Measurements from ENCODE around the gene ANKRD6. TPM values are rescaled to one million over a fixed set of nuclear protein-coding genes. Genes with fewer than 3 reads are reported as not detected.
"Not testable (repeated sequence)": the region's sequence is repeated elsewhere in the genome, so short reads cannot be mapped to it uniquely, and the experiment has no call there.

Gene ANKRD6
- total RNA-seq, 1 donor from 2014 or later = 2.2 TPM

GRCh38 chr6:89616531-89616930 lies 183.6 kb downstream of the ANKRD6 start:
- H3K36me3 Mint-ChIP-seq (ENCODE audit: low read depth) = no peaks in the 10 kb centered on the region
- intact Hi-C loops (cut with micrococcal nuclease) = no loop called here
- H3K9me3 Mint-ChIP-seq = no peaks in the 10 kb centered on the region
- no peaks in the 10 kb centered on the region for H3K27me3 Mint-ChIP-seq (ENCODE audit: low read depth)
- no peaks in the 10 kb centered on the region for H3K4me1 Mint-ChIP-seq (ENCODE audit: low read depth)
- no peak overlapping the region for H3K4me3 Mint-ChIP-seq (ENCODE audit: low read depth)
- no peak for DNase-seq (ENCODE audit: low spot score)
- H3K27ac Mint-ChIP-seq = no peak overlapping the region

GRCh38 chr6:89618026-89618425 lies 185.1 kb downstream of the ANKRD6 start:
- Mint-ChIP-seq H3K27ac (no peak overlapping the region), H3K36me3 (ENCODE audit: low read depth) (no peaks in the 10 kb centered on the region), H3K27me3 (ENCODE audit: low read depth) (no peaks in the 10 kb centered on the region), H3K9me3 (no peaks in the 10 kb centered on the region), H3K4me3 (ENCODE audit: low read depth) (no peak overlapping the region), H3K4me1 (ENCODE audit: low read depth) (no peaks in the 10 kb centered on the region)
- intact Hi-C loops (cut with micrococcal nuclease) = no loop called here
- DNase-seq (ENCODE audit: low spot score) = no peak

- Mint-ChIP-seq H3K4me1 (ENCODE audit: low read depth) (no peaks in the 10 kb centered on the region), H3K27ac (no peak overlapping the region), H3K4me3 (ENCODE audit: low read depth) (no peak overlapping the region), H3K27me3 (ENCODE audit: low read depth) (no peaks in the 10 kb centered on the region), H3K9me3 (no peaks in the 10 kb centered on the region), H3K36me3 (ENCODE audit: low read depth) (no peaks in the 10 kb centered on the region)
- intact Hi-C loops (cut with micrococcal nuclease) = no loop called here
- no peak for DNase-seq (ENCODE audit: low spot score)
Observed at GRCh38 chr6:89619567-89619966, 186.6 kb downstream of the ANKRD6 start.

- no peak overlapping the region for H3K4me3 Mint-ChIP-seq (ENCODE audit: low read depth)
- H3K9me3 Mint-ChIP-seq = no peaks in the 10 kb centered on the region
- no peak overlapping the region for H3K27ac Mint-ChIP-seq
- no peaks in the 10 kb centered on the region for H3K36me3 Mint-ChIP-seq (ENCODE audit: low read depth)
- DNase-seq (ENCODE audit: low spot score) = no peak
- no peaks in the 10 kb centered on the region for H3K27me3 Mint-ChIP-seq (ENCODE audit: low read depth)
- H3K4me1 Mint-ChIP-seq (ENCODE audit: low read depth) = no peaks in the 10 kb centered on the region
- intact Hi-C loops (cut with micrococcal nuclease) = no loop called here
Observed at GRCh38 chr6:89623749-89624148, 190.8 kb downstream of the ANKRD6 start.

- DNase-seq (ENCODE audit: low spot score) = no peak
- Mint-ChIP-seq H3K36me3 (ENCODE audit: low read depth) (peaks cover 10% of the 10 kb centered on the region), H3K4me1 (ENCODE audit: low read depth) (peaks cover 2% of the 10 kb centered on the region), H3K27ac (no peak overlapping the region), H3K27me3 (ENCODE audit: low read depth) (no peaks in the 10 kb centered on the region), H3K4me3 (ENCODE audit: low read depth) (no peak overlapping the region), H3K9me3 (no peaks in the 10 kb centered on the region)
- intact Hi-C loops (cut with micrococcal nuclease) = loop anchor here (10.0 kb wide), 1 partner anchor 276 kb away; the partner anchor contains the start of gene UBE2J1
Observed at GRCh38 chr6:89630488-89630887, 197.5 kb downstream of the ANKRD6 start.

GRCh38 chr6:89636412-89636811 lies 203.5 kb downstream of the ANKRD6 start:
- H3K27ac Mint-ChIP-seq; H3K4me3 Mint-ChIP-seq (ENCODE audit: low read depth): not testable (repeated sequence)
- H3K36me3 Mint-ChIP-seq (ENCODE audit: low read depth) = peaks cover 41% of the 10 kb centered on the region

GRCh38 chr6:89637960-89638319 lies 205.0 kb downstream of the ANKRD6 start:
- H3K36me3 Mint-ChIP-seq (ENCODE audit: low read depth) = peaks cover 52% of the 10 kb centered on the region
- no peaks in the 10 kb centered on the region for H3K27me3 Mint-ChIP-seq (ENCODE audit: low read depth)
- H3K4me1 Mint-ChIP-seq (ENCODE audit: low read depth) = peaks cover 16% of the 10 kb centered on the region
- H3K9me3 Mint-ChIP-seq = no peaks in the 10 kb centered on the region
- H3K4me3 Mint-ChIP-seq (ENCODE audit: low read depth) = peak overlapping the region; percentile 84
- DNase-seq (ENCODE audit: low spot score) = no peak
- intact Hi-C loops (cut with micrococcal nuclease) = loop anchor here (1.0 to 10.0 kb wide), 7 partner anchors 205 to 949 kb away; partner anchors contain the start of genes ANKRD6, MAP3K7, PNRC1 and RNGTT
- peak overlapping the region; percentile 94 for H3K27ac Mint-ChIP-seq

More at GRCh38 chr6:89636412-89636811, 203.5 kb downstream of the ANKRD6 start:
- H3K27me3 Mint-ChIP-seq (ENCODE audit: low read depth); H3K9me3 Mint-ChIP-seq; DNase-seq (ENCODE audit: low spot score): not testable (repeated sequence)
- intact Hi-C loops (cut with micrococcal nuclease) = loop anchor here (10.0 kb wide), 1 partner anchor 282 kb away; the partner anchor contains the start of gene UBE2J1
- peaks cover 16% of the 10 kb centered on the region for H3K4me1 Mint-ChIP-seq (ENCODE audit: low read depth)

- peak within 1 kb of the TSS; percentile 84 for H3K4me3 Mint-ChIP-seq (ENCODE audit: low read depth)
- no peaks in the 10 kb centered on the region for H3K27me3 Mint-ChIP-seq (ENCODE audit: low read depth)
- intact Hi-C loops (cut with micrococcal nuclease) = loop anchor here (1.0 to 10.0 kb wide), 7 partner anchors 205 to 949 kb away; partner anchors contain the start of genes ANKRD6, MAP3K7, PNRC1 and RNGTT
- H3K27ac Mint-ChIP-seq = peak within 1 kb of the TSS; percentile 94
- H3K36me3 Mint-ChIP-seq (ENCODE audit: low read depth) = peaks cover 58% of the 10 kb centered on the region
- H3K4me1 Mint-ChIP-seq (ENCODE audit: low read depth) = peaks cover 16% of the 10 kb centered on the region
- no peaks in the 10 kb centered on the region for H3K9me3 Mint-ChIP-seq
- peak; percentile 89 for DNase-seq (ENCODE audit: low spot score)
Observed at GRCh38 chr6:89638320-89639195, 205.6 kb downstream of the ANKRD6 start, which contains the start of gene LYRM2. Gene LYRM2 (minus strand): TSS chr6:89638747. CDS start chr6:89638716, 31 bp downstream.

- H3K36me3 Mint-ChIP-seq (ENCODE audit: low read depth) = peaks cover 58% of the 10 kb centered on the region
- H3K4me3 Mint-ChIP-seq (ENCODE audit: low read depth) = no peak overlapping the region
- H3K27ac Mint-ChIP-seq = no peak overlapping the region
Observed at GRCh38 chr6:89640804-89641203, 207.9 kb downstream of the ANKRD6 start.

GRCh38 chr6:89641581-89641980 lies 208.6 kb downstream of the ANKRD6 start:
- peaks cover 15% of the 10 kb centered on the region for H3K4me1 Mint-ChIP-seq (ENCODE audit: low read depth)
- H3K4me3 Mint-ChIP-seq (ENCODE audit: low read depth) = not testable (repeated sequence)

More at GRCh38 chr6:89640804-89641203, 207.9 kb downstream of the ANKRD6 start:
- Mint-ChIP-seq H3K27me3 (ENCODE audit: low read depth) (no peaks in the 10 kb centered on the region), H3K4me1 (ENCODE audit: low read depth) (peaks cover 15% of the 10 kb centered on the region), H3K9me3 (no peaks in the 10 kb centered on the region)
- DNase-seq (ENCODE audit: low spot score) = no peak
- intact Hi-C loops (cut with micrococcal nuclease) = no loop called here

GRCh38 chr6:89642956-89643355 lies 210.0 kb downstream of the ANKRD6 start:
- H3K4me3 Mint-ChIP-seq (ENCODE audit: low read depth) = no peak overlapping the region
- no peak overlapping the region for H3K27ac Mint-ChIP-seq
- intact Hi-C loops (cut with micrococcal nuclease) = no loop called here
- DNase-seq (ENCODE audit: low spot score) = no peak
- no peaks in the 10 kb centered on the region for H3K27me3 Mint-ChIP-seq (ENCODE audit: low read depth)
- H3K9me3 Mint-ChIP-seq = no peaks in the 10 kb centered on the region
- peaks cover 13% of the 10 kb centered on the region for H3K4me1 Mint-ChIP-seq (ENCODE audit: low read depth)
- H3K36me3 Mint-ChIP-seq (ENCODE audit: low read depth) = peaks cover 59% of the 10 kb centered on the region

More at GRCh38 chr6:89641581-89641980, 208.6 kb downstream of the ANKRD6 start:
- H3K27ac Mint-ChIP-seq; intact Hi-C loops (cut with micrococcal nuclease); H3K27me3 Mint-ChIP-seq (ENCODE audit: low read depth); H3K9me3 Mint-ChIP-seq; DNase-seq (ENCODE audit: low spot score): not testable (repeated sequence)
- H3K36me3 Mint-ChIP-seq (ENCODE audit: low read depth) = peaks cover 57% of the 10 kb centered on the region

GRCh38 chr6:89643406-89643805 lies 210.5 kb downstream of the ANKRD6 start:
- H3K4me1 Mint-ChIP-seq (ENCODE audit: low read depth) = peaks cover 13% of the 10 kb centered on the region
- H3K27ac Mint-ChIP-seq = no peak overlapping the region
- intact Hi-C loops (cut with micrococcal nuclease) = no loop called here
- H3K27me3 Mint-ChIP-seq (ENCODE audit: low read depth) = no peaks in the 10 kb centered on the region
- H3K4me3 Mint-ChIP-seq (ENCODE audit: low read depth) = no peak overlapping the region
- peaks cover 61% of the 10 kb centered on the region for H3K36me3 Mint-ChIP-seq (ENCODE audit: low read depth)
- DNase-seq (ENCODE audit: low spot score) = no peak
- no peaks in the 10 kb centered on the region for H3K9me3 Mint-ChIP-seq

GRCh38 chr6:89644864-89645263 lies 211.9 kb downstream of the ANKRD6 start:
- H3K27me3 Mint-ChIP-seq (ENCODE audit: low read depth) = no peaks in the 10 kb centered on the region
- H3K4me1 Mint-ChIP-seq (ENCODE audit: low read depth) = peaks cover 6% of the 10 kb centered on the region
- H3K36me3 Mint-ChIP-seq (ENCODE audit: low read depth) = peaks cover 67% of the 10 kb centered on the region
- intact Hi-C loops (cut with micrococcal nuclease) = no loop called here
- no peaks in the 10 kb centered on the region for H3K9me3 Mint-ChIP-seq
- DNase-seq (ENCODE audit: low spot score) = no peak
- H3K27ac Mint-ChIP-seq = no peak overlapping the region
- no peak overlapping the region for H3K4me3 Mint-ChIP-seq (ENCODE audit: low read depth)
